ENCODE measurements around the gene PTPN6. TPM values are rescaled to one million over a fixed set of nuclear protein-coding genes. Genes with fewer than 3 reads are reported as not detected.
A peak's percentile ranks its signal among the peaks of the same experiment; 100 is the strongest.

PTPN6 gene
- total and polyA plus RNA-seq, 9 of the 15 experiments (the other 6 are each of a cell fraction or from before 2014, with no cell fraction given) = 1.5 to 5.1 (median 3.9) TPM

DNA sequence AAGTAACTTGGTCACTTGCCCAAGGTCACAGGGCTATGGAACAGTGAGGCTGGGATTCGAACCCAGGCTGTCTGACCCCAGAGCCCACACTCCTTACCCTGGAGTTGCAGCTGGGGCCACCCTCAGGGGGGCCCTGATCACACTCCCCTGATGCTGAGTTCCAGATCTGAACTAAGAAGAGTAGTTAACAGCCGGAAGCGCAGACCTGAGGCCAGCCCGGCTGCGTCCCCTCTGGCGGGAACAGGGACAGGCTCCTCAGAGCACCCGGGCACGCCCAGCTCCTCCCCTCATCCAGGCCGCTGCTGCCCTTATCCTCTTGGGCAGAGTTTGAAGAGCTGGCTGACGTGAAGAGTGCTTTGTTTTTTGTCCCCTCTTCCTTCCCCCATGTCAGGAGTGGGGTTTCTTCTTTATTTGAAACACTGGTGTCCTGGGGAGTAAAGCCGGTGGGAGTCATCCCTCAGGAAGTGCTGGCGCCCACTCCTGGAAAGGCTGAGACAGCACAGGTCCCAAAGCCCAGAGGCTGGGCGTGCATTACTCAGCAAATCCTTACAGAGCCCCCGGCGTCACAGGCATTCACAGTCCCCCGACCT lies 10.6 kb downstream of the PTPN6 start (continued):
- TF ChIP-seq TCF7L2 (IDR thresholded peaks at IDR 0.05; ENCODE audit: low read depth, low read length) (no peak), TAF9B (IDR thresholded peaks at IDR 0.05; ENCODE audit: partially characterized antibody) (peak; percentile 60), RBBP5 (IDR thresholded peaks at IDR 0.05; ENCODE audit: borderline replicate concordance, insufficient read depth, low read length, poor library complexity, severe bottlenecking) (no peak), ZNF695 (CRISPR knock-in tag; IDR thresholded peaks at IDR 0.05) (no peak), ILF3 (IDR thresholded peaks at IDR 0.05; ENCODE audit: borderline replicate concordance) (no peak), JUND (IDR thresholded peaks at IDR 0.05; ENCODE audit: borderline replicate concordance, low read depth, low read length) (no peak), JUND (tag; IDR thresholded peaks at IDR 0.05; ENCODE audit: borderline replicate concordance, low read depth, low read length) (no peak), ZNF764 (CRISPR knock-in tag; IDR thresholded peaks at IDR 0.05; ENCODE audit: low read depth) (no peak), ETV5 (CRISPR knock-in tag; IDR thresholded peaks at IDR 0.05; ENCODE audit: low read depth) (peak; percentile 94), FIP1L1 (IDR thresholded peaks at IDR 0.05; ENCODE audit: low read depth, low read length, poor library complexity, severe bottlenecking) (no peak), COPS2 (conservative IDR thresholded peaks at IDR 0.05) (no peak), TGIF2 (CRISPR knock-in tag; IDR thresholded peaks at IDR 0.05) (no peak), LCOR (CRISPR knock-in tag; IDR thresholded peaks at IDR 0.05) (no peak), PHF21A (IDR thresholded peaks at IDR 0.05; ENCODE audit: borderline replicate concordance, low read depth) (no peak), CEBPB (tag; IDR thresholded peaks at IDR 0.05) (no peak), HNRNPH1 (optimal IDR thresholded peaks at IDR 0.05; ENCODE audit: low read depth, low read length) (no peak), PHTF2 (CRISPR knock-in tag; IDR thresholded peaks at IDR 0.05) (no peak), EGR1 (conservative IDR thresholded peaks at IDR 0.05) (peak; percentile 16; the same call in 1 of the 2 replicates), PRPF4 (IDR thresholded peaks at IDR 0.05; ENCODE audit: insufficient read depth, low read depth, low read length, poor library complexity, severe bottlenecking) (no peak), MAZ (CRISPR knock-in tag; conservative IDR thresholded peaks at IDR 0.05 in 1 of 2, IDR thresholded peaks at IDR 0.05 in 1 of 2) (peak; percentile 22 to 76; a peak in 2 of 4 replicates), CSDE1 (IDR thresholded peaks at IDR 0.05) (no peak), ZNF778 (CRISPR knock-in tag; IDR thresholded peaks at IDR 0.05) (no peak), KDM4B (IDR thresholded peaks at IDR 0.05; ENCODE audit: borderline replicate concordance in 2 of 2, low read depth in 1 of 2) (peak in 1 of 2 experiments; percentile 47; a peak in 1 of 4 replicates), ZNF316 (IDR thresholded peaks at IDR 0.05) (peak; percentile 96), ZEB2 (IDR thresholded peaks at IDR 0.05) (no peak), MTA2 (IDR thresholded peaks at IDR 0.05; ENCODE audit: low read depth) (no peak), MCM7 (IDR thresholded peaks at IDR 0.05) (no peak), HSF4 (CRISPR knock-in tag; IDR thresholded peaks at IDR 0.05; ENCODE audit: borderline replicate concordance) (no peak)
- TF ChIP-seq, protein P1, sequence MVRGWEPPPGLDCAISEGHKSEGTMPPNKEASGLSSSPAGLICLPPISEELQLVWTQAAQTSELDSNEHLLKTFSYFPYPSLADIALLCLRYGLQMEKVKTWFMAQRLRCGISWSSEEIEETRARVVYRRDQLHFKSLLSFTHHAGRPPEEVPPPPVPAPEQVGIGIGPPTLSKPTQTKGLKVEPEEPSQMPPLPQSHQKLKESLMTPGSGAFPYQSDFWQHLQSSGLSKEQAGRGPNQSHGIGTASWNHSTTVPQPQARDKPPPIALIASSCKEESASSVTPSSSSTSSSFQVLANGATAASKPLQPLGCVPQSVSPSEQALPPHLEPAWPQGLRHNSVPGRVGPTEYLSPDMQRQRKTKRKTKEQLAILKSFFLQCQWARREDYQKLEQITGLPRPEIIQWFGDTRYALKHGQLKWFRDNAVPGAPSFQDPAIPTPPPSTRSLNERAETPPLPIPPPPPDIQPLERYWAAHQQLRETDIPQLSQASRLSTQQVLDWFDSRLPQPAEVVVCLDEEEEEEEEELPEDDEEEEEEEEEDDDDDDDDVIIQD (CRISPR knock-in tag; IDR thresholded peaks at IDR 0.05) = no peak
- TF ChIP-seq, protein P2, sequence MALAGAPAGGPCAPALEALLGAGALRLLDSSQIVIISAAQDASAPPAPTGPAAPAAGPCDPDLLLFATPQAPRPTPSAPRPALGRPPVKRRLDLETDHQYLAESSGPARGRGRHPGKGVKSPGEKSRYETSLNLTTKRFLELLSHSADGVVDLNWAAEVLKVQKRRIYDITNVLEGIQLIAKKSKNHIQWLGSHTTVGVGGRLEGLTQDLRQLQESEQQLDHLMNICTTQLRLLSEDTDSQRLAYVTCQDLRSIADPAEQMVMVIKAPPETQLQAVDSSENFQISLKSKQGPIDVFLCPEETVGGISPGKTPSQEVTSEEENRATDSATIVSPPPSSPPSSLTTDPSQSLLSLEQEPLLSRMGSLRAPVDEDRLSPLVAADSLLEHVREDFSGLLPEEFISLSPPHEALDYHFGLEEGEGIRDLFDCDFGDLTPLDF (CRISPR knock-in tag; IDR thresholded peaks at IDR 0.05) = no peak; the same call in 1 of the 2 replicates

Data from K562 (cell line).